GM21717 (cell line): ENCODE results near the gene MDM2.

Experiments used
- ATAC-seq: cut with Tn5 transposase; IDR thresholded peaks from one replicate; pipeline ENCODE4 v1.9.1; 2021; ENCODE audit warnings: mild to moderate bottlenecking, moderate library complexity; ENCODE audit not compliant: unreplicated experiment

Gene MDM2

DNA sequence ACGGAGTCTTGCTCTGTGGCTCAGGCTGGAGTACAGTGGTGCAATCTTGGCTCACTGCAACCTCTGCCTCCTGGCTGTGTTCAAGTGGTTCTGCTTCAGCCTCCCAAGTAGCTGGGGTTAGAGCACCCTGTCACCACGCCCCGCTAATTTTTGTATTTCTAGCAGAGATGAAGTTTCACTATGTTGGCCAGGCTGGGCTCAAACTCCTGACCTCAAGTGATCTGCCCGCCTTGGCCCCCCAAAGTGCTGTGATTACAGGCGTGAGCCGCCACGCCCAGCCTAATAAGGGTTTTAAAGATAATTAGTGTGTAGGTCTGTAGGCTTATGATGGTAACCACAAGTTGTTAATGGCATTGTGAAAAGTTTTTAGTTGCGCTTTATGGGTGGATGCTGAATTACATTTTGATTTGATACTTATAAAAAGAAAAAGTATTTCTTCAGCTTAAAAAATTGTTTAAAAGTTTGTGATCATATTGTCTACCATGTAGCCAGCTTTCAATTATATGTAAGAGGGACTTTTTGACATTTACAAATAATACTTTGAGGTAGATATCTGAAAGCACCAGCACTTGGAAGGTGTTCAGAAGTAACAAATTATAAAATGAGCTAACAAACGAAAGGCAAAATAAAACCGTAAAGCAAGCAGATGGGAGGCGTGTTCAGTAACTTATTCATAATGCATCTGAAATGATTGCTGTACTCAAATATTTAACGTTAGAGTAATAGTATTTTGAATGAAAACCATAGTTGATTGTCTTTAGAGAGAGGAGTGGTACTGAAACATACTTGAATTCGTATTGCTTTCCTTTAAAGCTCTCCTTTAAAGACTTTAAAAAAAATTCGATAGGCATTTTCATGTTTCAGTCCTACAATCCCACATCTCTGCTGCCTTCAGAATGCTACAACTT, 37.1 kb downstream of the MDM2 start:
- ATAC-seq: no peak

- no peak for ATAC-seq
Observed at GRCh38 chr12:68846811-68847210, 38.8 kb downstream of the MDM2 start.

GRCh38 chr12:68850390-68850789, 42.4 kb downstream of the MDM2 start:
- ATAC-seq: no peak

- ATAC-seq: no peak
Observed at GRCh38 chr12:68851592-68852306, 43.8 kb downstream of the MDM2 start.

- no peak for ATAC-seq
Observed at GRCh38 chr12:68853396-68854077, 45.6 kb downstream of the MDM2 start.

DNA sequence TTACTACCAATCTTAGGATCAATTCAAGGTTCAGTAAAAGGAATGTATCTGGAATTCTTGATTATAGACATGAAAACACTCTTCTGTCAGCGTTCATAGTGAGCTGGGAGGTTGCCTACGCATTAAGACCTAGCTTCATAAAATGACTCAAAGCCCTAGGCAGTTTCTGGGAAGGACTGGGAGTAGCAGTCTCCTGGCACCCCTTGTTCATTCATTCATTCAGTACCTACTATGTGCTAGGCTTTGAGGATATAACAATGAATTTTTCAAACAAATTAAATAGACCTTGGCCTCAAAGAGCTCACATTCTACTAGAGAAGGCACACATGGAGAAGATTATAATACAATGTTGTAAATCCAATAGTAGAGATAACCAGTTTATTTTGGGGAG, 46.1 kb downstream of the MDM2 start:
- ATAC-seq: no peak

- ATAC-seq: no peak
Observed at GRCh38 chr12:68854554-68854953, 46.6 kb downstream of the MDM2 start.

GRCh38 chr12:68855111-68855510, 47.1 kb downstream of the MDM2 start:
- ATAC-seq: no peak

GRCh38 chr12:68855771-68856170, 47.8 kb downstream of the MDM2 start:
- no peak for ATAC-seq

- ATAC-seq: no peak
Observed at GRCh38 chr12:68856510-68856909, 48.5 kb downstream of the MDM2 start.

GRCh38 chr12:68861890-68862289, 53.9 kb downstream of the MDM2 start:
- no peak for ATAC-seq

- no peak for ATAC-seq
Observed at GRCh38 chr12:68863109-68863770, 55.3 kb downstream of the MDM2 start.

DNA sequence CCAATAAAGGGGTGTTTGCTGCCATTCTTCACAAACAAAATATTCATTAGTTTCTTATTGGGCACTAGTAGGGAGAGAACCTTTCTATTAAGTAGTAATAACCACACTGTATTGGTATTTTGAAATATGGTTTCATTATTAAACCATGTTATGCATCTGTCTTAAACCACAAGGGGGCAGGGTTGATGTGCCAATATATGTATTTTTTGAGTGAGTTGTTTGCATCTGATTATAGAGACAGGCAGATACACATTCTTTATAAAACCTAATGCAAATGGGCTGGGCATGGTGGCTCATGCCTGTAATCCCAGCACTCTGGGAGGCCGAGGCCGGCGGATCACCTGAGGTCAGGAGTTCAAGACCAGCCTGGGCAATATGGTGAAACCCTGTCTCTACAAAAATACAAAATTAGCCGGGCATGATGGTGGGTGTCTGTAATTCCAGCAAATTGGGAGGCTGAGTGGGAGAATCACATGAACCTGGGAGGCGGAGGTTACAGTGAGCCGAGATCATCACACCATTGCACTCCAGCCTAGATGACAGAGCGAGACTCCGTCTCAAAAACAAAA, 56.0 kb downstream of the MDM2 start:
- peak; percentile 80 for ATAC-seq

DNA sequence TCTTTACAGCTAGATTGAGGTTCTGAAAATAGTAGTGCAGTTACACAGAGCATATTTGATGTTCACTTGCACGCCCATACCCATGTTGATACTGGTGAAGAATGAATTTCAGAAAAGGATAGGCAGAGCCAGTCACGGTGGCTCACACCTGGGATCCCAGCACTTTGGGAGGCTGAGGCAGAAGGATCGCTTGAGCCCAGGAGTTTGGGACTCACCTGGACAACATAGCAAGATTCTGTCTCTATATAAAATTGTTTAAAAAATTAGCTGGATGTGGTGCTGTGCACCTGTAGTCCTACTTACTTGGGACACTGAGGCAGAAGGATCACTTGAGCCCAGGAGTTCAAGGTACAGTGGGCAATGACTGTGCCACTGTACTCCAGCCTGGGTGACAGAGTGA, 56.6 kb downstream of the MDM2 start:
- no peak for ATAC-seq

- no peak for ATAC-seq
Observed at GRCh38 chr12:68865399-68866164, 57.6 kb downstream of the MDM2 start.

DNA sequence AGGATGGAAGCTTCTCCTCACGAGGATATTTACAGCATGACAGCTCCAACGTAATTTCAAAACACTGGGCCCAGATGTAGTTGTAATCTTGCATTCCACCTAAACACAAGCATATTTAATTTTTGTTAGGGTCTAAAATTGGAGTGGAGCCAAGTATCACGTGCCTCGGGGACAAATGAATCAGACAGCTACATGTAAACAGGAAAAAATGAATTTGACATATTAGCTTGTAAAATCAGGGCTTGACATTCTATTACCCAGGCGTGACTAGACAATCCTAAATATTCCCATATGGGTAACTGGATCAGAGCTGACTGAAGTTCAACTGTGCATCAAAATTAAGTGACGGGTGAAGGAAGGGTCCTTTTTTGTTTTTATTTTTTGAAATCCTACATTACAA, 59.0 kb downstream of the MDM2 start:
- no peak for ATAC-seq

- no peak for ATAC-seq
Observed at GRCh38 chr12:68867606-68868005, 59.6 kb downstream of the MDM2 start.

DNA sequence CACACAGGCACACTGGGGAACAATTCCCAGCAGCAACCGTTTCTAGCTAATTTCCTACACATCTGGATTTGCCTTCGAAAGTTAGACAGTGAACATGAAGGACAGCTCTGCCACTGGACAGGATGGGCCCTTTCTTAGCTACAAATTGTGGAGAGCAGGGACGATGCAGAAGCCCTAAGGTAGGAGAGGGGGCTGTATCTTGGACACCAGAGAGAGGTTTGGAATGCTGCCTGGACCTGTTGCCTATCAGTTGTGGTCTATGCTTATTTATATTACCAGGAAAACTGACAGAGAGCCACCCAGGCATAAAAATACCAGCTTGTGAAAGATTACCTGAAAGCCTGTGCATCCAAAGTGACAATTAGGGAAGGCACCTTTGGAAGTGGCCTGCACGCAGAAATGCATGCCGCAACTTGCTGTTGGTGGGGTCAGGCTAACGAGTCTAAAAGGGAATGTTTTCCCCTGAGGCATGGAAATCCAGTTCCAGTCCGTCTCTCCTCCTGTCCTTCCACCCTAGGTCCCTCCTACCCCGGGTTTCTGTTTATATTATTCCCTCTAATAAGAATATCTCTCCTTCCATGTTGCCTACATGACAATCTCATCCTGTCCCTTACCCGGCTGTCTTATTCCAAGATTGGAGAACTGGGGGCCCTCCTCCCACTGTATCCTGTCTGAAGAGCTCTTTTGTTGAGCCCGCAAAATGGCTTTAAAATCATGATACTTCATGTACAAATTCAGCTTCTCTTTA, 60.2 kb downstream of the MDM2 start:
- no peak for ATAC-seq

GRCh38 chr12:68870011-68870410, 62.0 kb downstream of the MDM2 start:
- ATAC-seq: no peak
